ENCODE measurements around the gene INAFM2.

DNA sequence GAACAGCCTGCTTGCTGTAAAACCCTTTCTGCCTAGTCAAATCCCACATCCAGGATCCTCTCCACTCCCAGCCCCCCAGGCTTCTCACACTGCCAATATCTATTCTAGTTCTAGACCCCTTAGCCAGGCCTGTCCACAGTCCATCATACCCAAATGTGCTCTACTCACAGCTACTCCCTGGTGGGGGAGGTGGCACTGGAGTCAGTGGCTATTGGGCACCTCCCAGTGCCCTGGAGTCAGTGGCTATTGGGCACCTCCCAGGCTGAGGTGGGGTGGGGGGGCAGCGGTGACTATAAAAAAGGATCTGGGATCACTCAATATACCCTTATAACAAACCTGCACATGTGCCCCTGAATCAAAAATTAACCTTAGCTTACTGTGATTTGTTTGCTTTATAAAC lies 33.8 kb downstream of the INAFM2 start:
- TF ChIP-seq BCL11A (tag by site-specific recombination; IDR thresholded peaks at IDR 0.05; ENCODE audit: low read depth) (no peak), SALL2 (tag by site-specific recombination; IDR thresholded peaks at IDR 0.05; ENCODE audit: borderline replicate concordance) (no peak), YY1 (tag by site-specific recombination; IDR thresholded peaks at IDR 0.05) (no peak), ZNF654 (tag by site-specific recombination; IDR thresholded peaks at IDR 0.05; ENCODE audit: low read depth) (no peak), ZNF274 (IDR thresholded peaks at IDR 0.05; ENCODE audit: low read length) (no peak), ZNF274 (tag by site-specific recombination; IDR thresholded peaks at IDR 0.05; ENCODE audit: borderline replicate concordance) (no peak), ZNF501 (tag by site-specific recombination; IDR thresholded peaks at IDR 0.05) (no peak), TRIM28 (IDR thresholded peaks at IDR 0.05; ENCODE audit: borderline replicate concordance, low read length) (no peak), ZNF24 (tag by site-specific recombination; IDR thresholded peaks at IDR 0.05) (no peak)
- TF ChIP-seq, protein P1, sequence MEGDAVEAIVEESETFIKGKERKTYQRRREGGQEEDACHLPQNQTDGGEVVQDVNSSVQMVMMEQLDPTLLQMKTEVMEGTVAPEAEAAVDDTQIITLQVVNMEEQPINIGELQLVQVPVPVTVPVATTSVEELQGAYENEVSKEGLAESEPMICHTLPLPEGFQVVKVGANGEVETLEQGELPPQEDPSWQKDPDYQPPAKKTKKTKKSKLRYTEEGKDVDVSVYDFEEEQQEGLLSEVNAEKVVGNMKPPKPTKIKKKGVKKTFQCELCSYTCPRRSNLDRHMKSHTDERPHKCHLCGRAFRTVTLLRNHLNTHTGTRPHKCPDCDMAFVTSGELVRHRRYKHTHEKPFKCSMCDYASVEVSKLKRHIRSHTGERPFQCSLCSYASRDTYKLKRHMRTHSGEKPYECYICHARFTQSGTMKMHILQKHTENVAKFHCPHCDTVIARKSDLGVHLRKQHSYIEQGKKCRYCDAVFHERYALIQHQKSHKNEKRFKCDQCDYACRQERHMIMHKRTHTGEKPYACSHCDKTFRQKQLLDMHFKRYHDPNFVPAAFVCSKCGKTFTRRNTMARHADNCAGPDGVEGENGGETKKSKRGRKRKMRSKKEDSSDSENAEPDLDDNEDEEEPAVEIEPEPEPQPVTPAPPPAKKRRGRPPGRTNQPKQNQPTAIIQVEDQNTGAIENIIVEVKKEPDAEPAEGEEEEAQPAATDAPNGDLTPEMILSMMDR (tag by site-specific recombination; IDR thresholded peaks at IDR 0.05) = no peak
